HG03342 (cell line): ENCODE results near the gene CFAP53.
A peak's percentile ranks its signal among the peaks of the same experiment; 100 is the strongest.
"Not testable (repeated sequence)": the region's sequence is repeated elsewhere in the genome, so short reads cannot be mapped to it uniquely, and the experiment has no call there.

Source experiments
- ATAC-seq: cut with Tn5 transposase; IDR thresholded peaks from one replicate; pipeline ENCODE4 v1.9.1; 2021; ENCODE audit warnings: mild to moderate bottlenecking, moderate library complexity; ENCODE audit not compliant: unreplicated experiment

The CFAP53 gene

DNA sequence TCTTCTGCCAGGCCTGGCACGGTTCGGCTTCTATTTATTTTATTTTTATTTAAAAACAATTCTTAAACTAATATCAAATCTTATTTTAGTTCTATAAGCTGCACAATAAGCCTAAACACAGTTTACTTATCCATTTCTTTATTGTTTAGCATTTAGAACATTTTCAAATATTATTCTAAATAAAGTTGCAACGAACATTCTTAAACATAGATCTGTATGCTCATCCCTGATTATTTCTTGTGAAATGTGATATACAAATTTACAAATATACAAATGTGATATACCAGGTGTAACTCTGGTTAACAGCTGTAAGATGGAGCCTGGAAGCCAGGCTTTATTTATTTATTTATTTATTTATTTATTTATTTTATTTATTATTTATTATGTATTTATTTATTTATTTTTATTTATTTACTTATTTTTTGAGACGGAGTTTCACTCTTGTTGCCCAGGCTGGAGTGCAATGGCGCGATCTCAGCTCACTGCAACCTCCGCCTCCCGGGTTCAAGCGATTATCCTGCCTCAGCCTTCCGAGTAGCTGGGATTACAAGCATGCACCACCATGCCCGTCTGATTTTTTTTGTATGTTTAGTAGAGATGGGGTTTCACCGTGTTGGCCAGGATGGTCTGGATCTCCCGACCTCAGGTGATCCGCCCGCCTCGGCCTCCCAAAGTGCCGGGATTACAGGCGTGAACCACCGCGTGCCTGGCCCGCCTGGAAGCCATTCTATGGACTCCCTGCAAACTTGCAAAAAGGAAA is 22.2 kb upstream of the CFAP53 start:
- not testable (repeated sequence) for ATAC-seq

- peak; percentile 86 for ATAC-seq
These were observed 21.4 kb upstream of the CFAP53 start, which contains the start of gene CXXC1 for GRCh38 chr18:50287441-50288347. TSS of gene CXXC1 (minus strand) at chr18:50287692. CDS start at chr18:50287589, 103 bp downstream.

DNA sequence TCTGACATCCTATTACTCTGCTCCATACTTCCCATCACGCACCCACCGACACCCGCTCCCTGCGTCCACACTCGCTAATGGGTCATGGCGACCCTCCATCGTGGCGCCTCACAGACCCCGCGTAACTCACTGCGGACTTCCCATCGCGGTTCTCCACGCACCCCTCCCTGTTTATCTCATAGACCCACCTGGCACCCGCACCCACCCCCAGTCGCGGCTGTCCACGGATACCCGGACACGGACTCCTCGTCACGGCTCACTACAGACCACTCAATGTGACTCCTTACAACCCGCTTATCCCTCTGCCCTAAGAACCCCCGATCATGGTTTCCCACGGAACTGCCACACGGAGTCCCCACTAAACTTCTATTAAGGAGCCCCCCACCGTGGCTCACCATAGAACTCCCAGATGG is 20.7 kb upstream of the CFAP53 start:
- no peak for ATAC-seq

GRCh38 chr18:50286391-50287027 is 20.2 kb upstream of the CFAP53 start:
- ATAC-seq = no peak

- ATAC-seq = no peak
These were observed 19.5 kb upstream of the CFAP53 start for GRCh38 chr18:50285631-50286321.

DNA sequence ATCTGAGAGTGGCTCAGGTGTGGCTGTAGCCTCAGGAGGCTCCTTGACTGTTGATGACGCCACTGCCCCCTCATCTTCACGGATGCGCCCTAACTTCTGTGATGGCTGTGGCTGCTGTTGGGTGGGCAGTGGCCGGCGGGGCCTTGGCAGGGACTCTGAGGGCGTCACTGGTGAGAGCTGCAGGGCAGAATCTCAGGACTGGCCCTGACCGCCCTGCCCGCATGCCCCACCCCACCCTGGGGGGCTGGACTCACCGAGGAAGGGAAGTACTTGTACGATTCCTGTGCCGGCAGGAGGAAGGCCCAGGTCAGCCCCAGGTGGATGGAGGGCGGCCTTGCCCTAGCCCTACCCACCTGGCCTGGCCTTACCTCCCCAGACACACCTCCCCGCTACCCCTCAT is 18.8 kb upstream of the CFAP53 start:
- ATAC-seq = no peak

DNA sequence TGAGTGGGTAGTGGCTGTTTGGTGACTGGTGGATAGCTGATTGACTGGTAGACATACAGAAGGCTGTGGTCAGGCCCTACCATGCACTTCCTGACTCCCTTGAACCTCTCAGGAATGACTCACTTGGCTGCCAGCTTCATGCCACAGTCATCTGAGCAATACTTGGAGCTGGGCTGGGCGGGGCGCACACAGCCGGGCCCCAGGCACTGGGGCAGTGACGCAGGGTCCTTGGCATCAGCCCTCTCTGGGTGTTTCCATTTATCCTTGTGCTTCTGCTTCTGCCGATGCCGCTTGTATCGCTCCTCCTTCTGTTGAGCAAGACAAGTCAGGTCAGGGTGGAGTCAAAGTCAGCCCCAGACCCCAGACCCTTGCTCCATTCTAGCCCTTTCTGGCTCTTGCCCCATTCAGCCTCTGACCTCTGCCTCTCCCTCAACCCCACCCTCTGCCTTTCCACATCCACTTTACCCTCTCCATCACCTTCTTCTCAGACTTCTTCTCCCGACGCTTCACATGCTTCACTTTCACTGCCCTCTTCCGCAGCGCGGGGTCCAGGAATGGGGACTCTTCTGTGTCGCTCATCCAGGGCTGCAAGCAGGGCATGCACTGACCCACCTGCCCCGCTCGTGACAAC is 18.1 kb upstream of the CFAP53 start:
- ATAC-seq = no peak

DNA sequence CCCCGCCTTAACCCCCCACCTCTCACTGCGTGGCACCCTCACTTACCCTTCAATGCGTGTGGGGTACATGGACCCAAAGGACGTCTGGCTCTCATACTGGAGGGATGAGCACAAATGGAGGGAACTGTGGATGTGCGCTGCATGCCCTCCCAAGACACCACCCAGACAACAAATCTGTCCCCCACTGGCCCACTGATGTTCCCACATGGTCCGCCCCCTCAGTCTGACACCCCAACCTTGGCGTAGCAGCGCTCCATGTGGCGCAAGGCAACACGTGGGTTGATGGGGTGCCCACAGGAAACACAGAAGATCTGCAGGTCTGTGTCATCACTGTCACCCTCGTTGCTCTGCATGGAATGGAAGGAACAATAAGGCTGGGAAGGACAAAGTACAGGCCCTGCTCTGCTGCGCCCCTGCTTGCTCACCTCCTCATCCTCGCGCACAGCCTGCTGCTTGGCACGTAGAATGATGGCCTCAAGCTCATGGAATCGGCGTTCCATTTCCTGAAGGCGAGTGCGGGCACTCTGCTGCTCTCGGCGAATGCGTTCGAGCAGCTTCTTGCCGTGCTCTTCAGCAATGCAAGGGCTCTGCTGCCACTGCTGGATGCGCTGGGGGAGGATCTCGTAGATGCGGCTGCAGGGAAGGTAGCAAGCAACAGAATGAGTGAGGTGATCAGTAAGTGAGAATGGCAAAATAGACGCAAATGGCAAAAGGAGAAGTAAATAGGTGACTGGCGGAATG is 17.3 kb upstream of the CFAP53 start:
- ATAC-seq = no peak

GRCh38 chr18:50282521-50283335 is 16.4 kb upstream of the CFAP53 start:
- ATAC-seq = no peak

- ATAC-seq = no peak
These were observed 15.8 kb upstream of the CFAP53 start for GRCh38 chr18:50281972-50282520.

- ATAC-seq = peak; percentile 89
These were observed 15.1 kb upstream of the CFAP53 start, which contains the start of gene MBD1 for GRCh38 chr18:50281295-50281971. TSS of gene MBD1 (minus strand) at chr18:50281523. CDS start at chr18:50279992, 1,531 bp downstream.

- ATAC-seq = no peak
These were observed 14.5 kb upstream of the CFAP53 start for GRCh38 chr18:50280707-50281294.

GRCh38 chr18:50279752-50280151 is 13.5 kb upstream of the CFAP53 start:
- no peak for ATAC-seq

GRCh38 chr18:50277942-50278341 is 11.6 kb upstream of the CFAP53 start:
- ATAC-seq = no peak

DNA sequence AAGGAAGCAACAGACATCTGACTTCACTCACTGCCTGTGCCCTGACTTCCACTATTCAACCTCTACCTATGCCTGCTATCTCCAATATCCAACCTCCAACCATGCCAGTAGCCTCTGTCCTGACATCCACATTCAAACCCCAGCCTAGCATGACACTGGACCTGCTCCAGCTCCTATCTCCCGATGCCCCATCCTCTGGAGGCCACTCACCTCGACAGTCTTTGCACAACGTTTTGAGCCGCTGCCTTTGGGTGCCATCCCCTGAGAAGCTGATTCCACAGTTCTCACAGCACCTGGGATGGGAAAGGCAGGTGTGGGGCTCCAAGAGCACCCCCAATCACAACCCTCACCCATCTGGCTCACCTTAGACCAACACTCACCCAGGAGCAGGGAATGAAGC is 10.2 kb upstream of the CFAP53 start:
- ATAC-seq = no peak

DNA sequence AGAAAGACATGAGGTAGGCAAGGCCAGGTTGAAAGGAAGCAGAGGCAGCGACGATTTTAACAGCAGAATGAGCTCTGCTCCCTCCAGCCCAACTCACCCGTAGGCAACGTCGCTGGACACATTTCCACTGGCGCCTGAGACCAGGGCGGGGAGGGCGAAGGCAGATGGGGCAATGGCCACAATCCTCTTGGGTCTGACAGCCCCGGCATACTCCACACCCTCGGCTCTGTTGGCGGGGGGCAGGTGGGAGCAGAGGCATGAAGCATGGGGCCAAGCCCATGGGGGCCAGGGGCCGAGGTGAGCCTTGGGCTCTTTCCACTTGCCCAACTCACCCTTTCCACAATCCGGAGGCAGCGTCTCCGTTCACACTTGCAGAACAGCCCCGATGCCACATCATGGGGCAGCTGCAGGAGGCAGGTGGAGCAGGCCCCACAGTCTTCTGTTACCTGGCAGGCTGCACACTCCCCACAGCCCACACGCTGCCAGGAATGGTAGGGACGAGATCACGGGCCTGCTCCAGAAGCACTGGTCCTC is 9.3 kb upstream of the CFAP53 start:
- no peak for ATAC-seq

GRCh38 chr18:50274941-50275340 is 8.6 kb upstream of the CFAP53 start:
- ATAC-seq = no peak
